ENCODE data around the gene SLC25A53.
"Not testable (repeated sequence)": the region's sequence is repeated elsewhere in the genome, so short reads cannot be mapped to it uniquely, and the experiment has no call there.

SLC25A53 gene

DNA sequence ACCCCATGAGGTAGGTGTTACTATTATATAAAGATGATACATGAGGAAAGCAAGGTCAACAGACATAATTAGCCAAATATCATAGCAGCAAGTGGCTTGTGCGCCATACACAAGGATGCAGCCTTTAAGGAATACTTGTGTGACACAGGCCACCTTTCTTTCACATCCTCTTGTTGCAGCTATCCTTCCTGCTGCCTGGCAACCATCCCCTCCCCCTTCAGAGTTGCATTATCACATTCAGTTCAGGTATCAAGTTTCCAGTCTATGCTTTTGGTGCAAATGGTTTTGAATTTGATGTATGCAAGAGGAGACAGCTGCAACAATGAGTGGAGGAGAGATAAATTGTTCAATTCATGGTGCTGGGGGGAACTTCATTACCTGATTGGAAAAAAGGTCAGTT is 38.0 kb downstream of the SLC25A53 start:
- no peaks in the 10 kb centered on the region for H3K27me3 ChIP-seq (ENCODE audit: control insufficient read depth, insufficient read depth, low read length)
- no peak overlapping the region for H3K4me3 ChIP-seq (ENCODE audit: low read length)
- H3K36me3 ChIP-seq (ENCODE audit: control insufficient read depth, insufficient read depth, low read length): no peaks in the 10 kb centered on the region
- no peak overlapping the region for H3K27ac ChIP-seq (ENCODE audit: low read depth, low read length)
- H3K4me1 ChIP-seq (ENCODE audit: control insufficient read depth, insufficient read depth, low read length): no peaks in the 10 kb centered on the region
- no peak overlapping the region for H3K9ac ChIP-seq (ENCODE audit: low read length)

DNA sequence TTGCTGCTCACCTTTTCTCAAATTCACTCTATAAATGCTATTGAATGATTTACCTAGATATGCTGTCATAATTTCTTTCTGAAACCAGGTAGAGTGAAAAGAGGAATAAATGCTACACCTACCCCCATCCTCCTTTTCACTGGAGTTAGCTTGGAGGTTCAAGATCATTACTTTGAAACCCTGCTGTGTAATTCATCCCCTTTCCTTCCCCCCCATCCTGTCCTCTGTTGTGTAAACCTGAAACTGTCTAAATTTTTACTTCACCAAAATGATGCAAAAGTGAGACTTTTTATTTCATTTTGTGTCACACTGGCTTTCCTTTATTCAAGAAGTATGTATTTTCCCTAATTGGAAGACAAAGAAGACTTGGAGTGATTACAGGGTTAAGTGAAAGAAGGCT is 39.0 kb downstream of the SLC25A53 start:
- H3K4me3 ChIP-seq (ENCODE audit: low read length): no peak overlapping the region
- H3K4me1 ChIP-seq (ENCODE audit: control insufficient read depth, insufficient read depth, low read length): no peaks in the 10 kb centered on the region
- H3K36me3 ChIP-seq (ENCODE audit: control insufficient read depth, insufficient read depth, low read length): no peaks in the 10 kb centered on the region
- no peak overlapping the region for H3K9ac ChIP-seq (ENCODE audit: low read length)
- H3K27me3 ChIP-seq (ENCODE audit: control insufficient read depth, insufficient read depth, low read length): no peaks in the 10 kb centered on the region
- no peak overlapping the region for H3K27ac ChIP-seq (ENCODE audit: low read depth, low read length)

DNA sequence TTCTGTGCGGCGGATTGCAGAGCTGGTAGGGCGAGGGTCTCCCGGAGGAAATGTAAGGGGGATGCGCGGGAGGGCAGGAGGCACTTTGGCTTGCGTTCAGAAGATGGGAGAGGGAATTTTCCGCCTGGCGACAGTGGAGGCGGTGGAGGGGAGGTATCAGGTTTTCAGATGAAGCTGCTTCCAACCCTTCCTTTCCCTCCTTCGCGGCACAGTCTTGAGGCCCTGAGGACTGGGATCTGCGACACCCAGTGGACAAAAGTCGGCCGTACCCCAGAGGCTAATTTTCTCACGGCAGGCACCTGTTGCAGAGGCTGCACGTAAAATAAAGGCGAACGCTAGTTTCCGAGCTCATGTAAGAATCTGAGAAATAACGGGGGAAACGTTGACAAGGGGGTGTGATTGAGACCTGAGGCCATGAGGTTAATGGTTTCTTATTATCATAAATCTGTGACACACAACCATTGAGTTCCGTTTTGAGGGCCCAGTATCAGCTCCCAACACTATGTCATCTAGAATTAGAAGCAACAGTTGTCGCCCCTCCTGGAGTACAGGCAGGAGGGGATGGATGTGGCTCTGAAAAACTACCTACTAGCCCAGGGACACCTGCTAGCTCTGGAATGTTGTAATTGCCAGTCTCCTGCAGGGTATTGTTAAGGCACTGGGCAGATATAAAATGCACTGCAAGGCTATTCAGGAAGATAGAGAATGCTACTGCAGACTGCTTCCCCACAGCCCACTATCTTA is 43.4 kb downstream of the SLC25A53 start:
- Histone ChIP-seq H3K27me3 (ENCODE audit: control insufficient read depth, insufficient read depth, low read length) (no peaks in the 10 kb centered on the region), H3K4me1 (ENCODE audit: control insufficient read depth, insufficient read depth, low read length) (no peaks in the 10 kb centered on the region), H3K4me3 (ENCODE audit: low read length) (peak overlapping the region; percentile 72), H3K27ac (ENCODE audit: low read depth, low read length) (peak overlapping the region; percentile 48), H3K36me3 (ENCODE audit: control insufficient read depth, insufficient read depth, low read length) (no peaks in the 10 kb centered on the region), H3K9ac (ENCODE audit: low read length) (no peak overlapping the region)

DNA sequence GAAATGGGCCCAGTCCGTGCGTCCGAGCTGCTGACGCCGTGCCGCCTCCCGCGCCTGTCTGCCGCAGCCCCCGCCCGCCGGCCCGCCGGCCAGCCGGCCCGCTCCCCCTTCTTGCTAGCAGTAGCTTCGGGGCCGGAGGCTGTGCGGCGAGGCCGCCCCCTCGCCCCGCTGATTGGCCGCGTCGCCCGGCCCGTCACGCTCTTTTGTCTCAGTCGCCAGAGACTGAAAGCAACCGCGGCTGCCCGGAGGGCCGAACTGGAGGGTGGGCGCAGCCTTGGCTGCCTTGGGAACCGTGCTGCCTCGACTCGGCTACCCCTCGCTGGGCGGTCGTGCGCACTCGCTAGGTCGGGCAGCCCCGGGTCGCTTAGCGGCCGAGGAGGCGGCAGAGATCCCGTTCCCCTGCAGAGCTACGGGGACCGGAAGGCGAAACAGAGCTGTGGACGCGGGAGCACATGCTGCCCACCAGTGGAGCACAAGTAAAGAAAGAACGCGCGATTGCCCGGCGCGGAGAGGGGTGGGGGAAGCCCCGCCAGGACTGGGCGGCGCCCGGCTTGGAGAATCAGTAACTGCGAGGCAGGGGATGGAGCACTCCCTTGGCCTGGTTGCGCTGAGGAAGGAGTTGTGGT is 44.4 kb downstream of the SLC25A53 start, which contains the start of gene ZCCHC18:
TSS of gene ZCCHC18 (plus strand) at position 198 of the 626 bp plus-strand sequence. CDS start 1,589 bp downstream, outside the sequence.
- H3K4me1 ChIP-seq (ENCODE audit: control insufficient read depth, insufficient read depth, low read length): no peaks in the 10 kb centered on the region
- no peaks in the 10 kb centered on the region for H3K36me3 ChIP-seq (ENCODE audit: control insufficient read depth, insufficient read depth, low read length)
- peak within 1 kb of the TSS; percentile 4 for H3K9ac ChIP-seq (ENCODE audit: low read length)
- peak within 1 kb of the TSS; percentile 72 for H3K4me3 ChIP-seq (ENCODE audit: low read length)
- H3K27ac ChIP-seq (ENCODE audit: low read depth, low read length): peak within 1 kb of the TSS; percentile 51
- no peaks in the 10 kb centered on the region for H3K27me3 ChIP-seq (ENCODE audit: control insufficient read depth, insufficient read depth, low read length)

DNA sequence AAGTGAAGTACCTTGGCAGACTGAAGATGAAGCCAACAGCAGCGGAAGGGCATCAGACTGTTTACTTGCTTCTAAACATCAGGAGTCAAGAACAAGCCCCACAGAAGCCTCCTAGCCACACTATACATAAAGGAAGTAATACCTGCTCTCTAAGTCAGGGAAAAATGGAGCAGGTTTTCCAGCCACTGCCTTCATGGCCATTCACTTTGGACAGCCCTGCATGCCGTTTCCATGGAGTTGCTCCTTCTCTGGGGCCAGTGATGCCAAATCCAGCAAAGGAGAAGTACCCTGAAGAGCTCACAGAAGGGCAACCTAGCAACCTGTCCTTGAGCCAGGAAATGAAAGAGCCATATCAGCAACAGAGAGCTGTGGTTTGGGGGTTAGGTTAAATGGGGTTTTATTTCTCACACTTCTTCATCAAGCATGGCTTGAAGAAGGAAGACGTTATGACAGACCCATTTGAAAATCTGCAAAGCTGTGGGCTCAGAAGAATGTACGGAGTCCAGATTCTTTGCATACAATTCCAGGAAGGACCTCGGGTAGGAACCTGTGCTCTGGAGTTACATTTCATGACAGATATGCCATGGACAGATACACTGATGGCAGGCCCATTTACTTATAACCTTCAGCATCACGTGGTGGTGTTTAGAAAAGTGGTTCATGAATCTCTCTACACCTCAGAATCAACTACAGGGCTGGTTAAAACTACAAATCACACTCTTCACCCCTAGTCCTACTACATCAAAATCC is 46.1 kb downstream of the SLC25A53 start:
- not testable (repeated sequence) for H3K4me1 ChIP-seq (ENCODE audit: control insufficient read depth, insufficient read depth, low read length); H3K27me3 ChIP-seq (ENCODE audit: control insufficient read depth, insufficient read depth, low read length); H3K4me3 ChIP-seq (ENCODE audit: low read length); H3K27ac ChIP-seq (ENCODE audit: low read depth, low read length); H3K9ac ChIP-seq (ENCODE audit: low read length); H3K36me3 ChIP-seq (ENCODE audit: control insufficient read depth, insufficient read depth, low read length)

DNA sequence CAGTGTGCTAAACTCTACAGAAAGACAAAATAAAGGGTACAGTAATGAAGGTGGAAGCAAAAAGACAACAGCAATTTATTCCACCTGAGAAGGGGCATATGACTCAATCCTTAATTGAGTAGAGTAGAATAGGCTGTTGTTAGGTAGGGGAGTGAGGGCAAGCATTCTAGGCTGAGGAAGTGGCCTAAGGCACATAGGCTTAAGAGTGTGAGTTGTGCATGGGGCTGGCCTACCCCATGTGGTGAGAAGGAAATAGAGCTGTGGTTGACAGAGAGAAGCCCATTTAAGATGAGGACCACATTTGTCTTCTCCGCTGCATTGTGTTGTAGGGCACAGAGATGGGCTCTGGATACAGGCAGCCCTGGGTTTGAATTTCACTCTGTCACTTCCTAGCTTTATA is 47.9 kb downstream of the SLC25A53 start:
- Histone ChIP-seq H3K4me3 (ENCODE audit: low read length) (no peak overlapping the region), H3K27ac (ENCODE audit: low read depth, low read length) (no peak overlapping the region), H3K4me1 (ENCODE audit: control insufficient read depth, insufficient read depth, low read length) (no peaks in the 10 kb centered on the region), H3K9ac (ENCODE audit: low read length) (no peak overlapping the region), H3K36me3 (ENCODE audit: control insufficient read depth, insufficient read depth, low read length) (no peaks in the 10 kb centered on the region), H3K27me3 (ENCODE audit: control insufficient read depth, insufficient read depth, low read length) (no peaks in the 10 kb centered on the region)

DNA sequence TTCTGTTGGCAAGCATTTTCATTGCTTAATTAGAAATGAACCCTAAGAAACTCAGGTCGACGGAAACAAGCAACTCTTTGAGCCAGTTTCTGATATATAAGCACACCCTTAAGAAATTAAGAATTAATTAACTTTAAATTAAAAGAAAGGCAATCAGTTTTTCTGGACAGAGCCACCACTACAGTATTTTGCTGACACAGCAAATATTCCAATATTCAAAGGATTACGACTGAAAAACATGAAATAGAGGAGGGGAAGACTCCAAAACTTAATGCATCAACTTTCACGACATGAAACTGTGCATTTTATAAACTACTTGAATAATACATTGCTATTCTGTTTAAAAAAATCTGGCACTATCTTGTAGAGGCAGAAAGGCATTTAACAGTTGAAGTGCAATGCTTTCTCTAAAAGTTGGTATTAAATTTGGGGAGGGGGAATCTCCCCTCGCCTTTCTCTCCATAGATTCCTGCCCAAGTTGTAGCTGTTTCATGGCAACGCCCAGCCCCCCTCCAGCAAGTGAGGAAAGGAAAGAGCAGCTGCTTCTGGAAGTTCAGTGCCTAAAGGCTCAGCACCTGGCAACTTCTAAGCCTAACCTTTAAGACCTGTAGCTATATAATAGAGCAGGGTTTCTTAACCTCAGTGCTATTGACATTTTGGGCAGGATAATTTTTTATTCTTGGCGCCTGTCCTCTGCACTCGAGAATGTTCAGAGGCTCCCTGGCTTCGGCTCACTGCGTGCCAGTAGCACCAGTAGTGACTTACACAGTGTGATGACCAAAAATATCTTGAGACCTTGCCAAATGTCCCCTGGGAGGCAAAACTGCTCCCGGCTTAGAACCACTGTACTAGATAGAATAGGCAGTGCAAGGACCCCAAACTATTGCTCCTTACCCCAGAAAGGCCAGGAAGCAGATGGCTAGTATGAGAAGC is 51.2 kb downstream of the SLC25A53 start:
- H3K9ac ChIP-seq (ENCODE audit: low read length): no peak overlapping the region
- no peak overlapping the region for H3K27ac ChIP-seq (ENCODE audit: low read depth, low read length)
- H3K36me3 ChIP-seq (ENCODE audit: control insufficient read depth, insufficient read depth, low read length): no peaks in the 10 kb centered on the region
- no peaks in the 10 kb centered on the region for H3K27me3 ChIP-seq (ENCODE audit: control insufficient read depth, insufficient read depth, low read length)
- no peaks in the 10 kb centered on the region for H3K4me1 ChIP-seq (ENCODE audit: control insufficient read depth, insufficient read depth, low read length)
- no peak overlapping the region for H3K4me3 ChIP-seq (ENCODE audit: low read length)

DNA sequence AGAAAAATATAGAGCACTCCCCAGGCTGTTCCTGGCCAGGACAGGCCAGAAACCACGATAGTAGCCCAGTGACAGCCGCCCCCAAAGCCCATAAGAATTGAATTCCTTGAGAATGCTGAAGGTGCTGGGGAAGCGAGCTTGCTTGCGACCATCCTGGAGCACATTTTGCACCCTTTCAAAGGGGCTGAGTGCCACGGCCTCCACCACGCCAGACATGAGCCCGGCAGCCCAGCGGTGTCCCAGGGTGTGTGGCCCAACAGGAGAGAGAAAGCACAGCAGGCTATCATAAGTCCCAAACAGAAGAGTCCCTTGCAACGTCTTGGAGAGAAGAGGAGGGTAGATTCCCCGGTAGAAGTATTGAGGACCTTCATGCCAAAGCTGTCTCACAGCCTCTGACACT is 52.1 kb downstream of the SLC25A53 start:
- Histone ChIP-seq H3K9ac (ENCODE audit: low read length) (no peak overlapping the region), H3K4me3 (ENCODE audit: low read length) (no peak overlapping the region), H3K4me1 (ENCODE audit: control insufficient read depth, insufficient read depth, low read length) (no peaks in the 10 kb centered on the region), H3K36me3 (ENCODE audit: control insufficient read depth, insufficient read depth, low read length) (no peaks in the 10 kb centered on the region), H3K27ac (ENCODE audit: low read depth, low read length) (no peak overlapping the region), H3K27me3 (ENCODE audit: control insufficient read depth, insufficient read depth, low read length) (no peaks in the 10 kb centered on the region)

DNA sequence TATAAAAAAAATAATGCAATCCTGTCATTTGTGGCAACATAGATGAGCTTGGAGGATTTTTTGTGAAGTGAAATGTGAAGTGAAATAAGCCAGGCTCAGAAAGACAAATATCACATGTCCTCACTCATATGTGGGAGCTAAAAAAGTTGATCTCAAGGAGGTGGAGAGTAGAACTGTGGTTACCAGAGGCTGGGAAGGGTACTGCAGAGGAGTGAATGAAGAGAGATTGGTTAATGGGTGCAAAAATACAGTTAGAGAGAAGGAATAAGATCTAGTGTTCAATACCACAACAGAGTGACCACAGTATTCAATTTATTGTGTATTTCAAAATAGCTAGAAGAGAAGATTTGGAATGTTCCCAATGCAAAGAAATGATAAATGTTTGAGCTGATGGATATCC is 57.9 kb downstream of the SLC25A53 start:
- Histone ChIP-seq H3K27me3 (ENCODE audit: control insufficient read depth, insufficient read depth, low read length) (no peaks in the 10 kb centered on the region), H3K27ac (ENCODE audit: low read depth, low read length) (no peak overlapping the region), H3K9ac (ENCODE audit: low read length) (no peak overlapping the region), H3K4me1 (ENCODE audit: control insufficient read depth, insufficient read depth, low read length) (no peaks in the 10 kb centered on the region), H3K4me3 (ENCODE audit: low read length) (no peak overlapping the region), H3K36me3 (ENCODE audit: control insufficient read depth, insufficient read depth, low read length) (no peaks in the 10 kb centered on the region)

DNA sequence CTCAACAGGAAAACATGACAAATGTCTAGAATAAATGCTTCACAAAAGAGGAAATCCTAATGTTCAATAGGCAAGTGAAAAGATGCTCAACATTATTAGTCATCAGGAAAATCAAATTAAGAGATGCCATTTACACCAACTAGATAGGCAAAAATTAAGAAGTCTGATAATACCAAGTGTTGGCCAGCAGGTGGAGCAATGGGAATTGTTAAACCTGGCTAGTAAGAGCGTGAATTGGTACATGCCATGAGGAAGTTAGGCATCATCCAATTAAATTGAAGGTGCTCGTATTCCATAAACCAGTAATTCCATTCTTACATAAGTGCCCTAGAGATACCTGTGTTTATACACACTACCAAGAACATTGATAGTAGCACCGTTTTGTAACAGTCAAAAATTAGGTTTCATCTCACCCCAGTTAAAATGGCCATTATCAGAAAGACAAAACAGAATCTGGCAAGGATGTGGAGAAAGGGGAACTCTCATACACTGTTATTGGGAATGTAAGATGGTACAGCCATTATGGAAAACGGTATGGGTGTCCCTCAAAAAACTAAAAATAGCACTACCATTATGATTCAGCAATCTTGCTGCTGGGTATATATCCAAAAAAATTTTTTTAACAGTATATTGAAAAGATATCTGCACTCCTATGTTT is 58.5 kb downstream of the SLC25A53 start:
- no peak overlapping the region for H3K9ac ChIP-seq (ENCODE audit: low read length)
- H3K27ac ChIP-seq (ENCODE audit: low read depth, low read length): no peak overlapping the region
- H3K4me3 ChIP-seq (ENCODE audit: low read length): no peak overlapping the region
- no peaks in the 10 kb centered on the region for H3K4me1 ChIP-seq (ENCODE audit: control insufficient read depth, insufficient read depth, low read length)
- H3K36me3 ChIP-seq (ENCODE audit: control insufficient read depth, insufficient read depth, low read length): no peaks in the 10 kb centered on the region
- no peaks in the 10 kb centered on the region for H3K27me3 ChIP-seq (ENCODE audit: control insufficient read depth, insufficient read depth, low read length)

DNA sequence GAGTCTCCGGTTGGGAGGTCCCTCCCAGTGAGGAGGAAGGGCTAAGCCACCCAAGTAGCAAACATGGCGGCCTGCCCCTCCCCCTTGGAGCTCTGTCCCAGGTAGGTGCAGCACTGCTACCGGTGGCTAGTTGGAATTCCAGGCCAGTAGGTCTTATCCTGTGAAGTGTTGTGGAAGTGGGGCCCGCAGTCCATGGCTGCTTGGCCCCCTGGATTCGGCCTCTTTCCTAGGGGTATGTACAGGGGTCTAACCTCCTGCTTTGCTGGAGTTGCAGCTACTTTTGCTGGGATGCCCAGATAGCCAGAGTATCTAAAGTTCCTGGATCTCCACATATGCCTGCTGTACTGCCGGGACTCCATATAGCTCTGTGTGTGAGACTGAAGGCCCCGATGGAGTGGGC is 70.9 kb downstream of the SLC25A53 start:
- H3K36me3 ChIP-seq (ENCODE audit: control insufficient read depth, insufficient read depth, low read length): no peaks in the 10 kb centered on the region
- no peaks in the 10 kb centered on the region for H3K27me3 ChIP-seq (ENCODE audit: control insufficient read depth, insufficient read depth, low read length)
- H3K9ac ChIP-seq (ENCODE audit: low read length): no peak overlapping the region
- no peak overlapping the region for H3K27ac ChIP-seq (ENCODE audit: low read depth, low read length)
- no peak overlapping the region for H3K4me3 ChIP-seq (ENCODE audit: low read length)
- no peaks in the 10 kb centered on the region for H3K4me1 ChIP-seq (ENCODE audit: control insufficient read depth, insufficient read depth, low read length)

Data from rectal smooth muscle tissue (tissue), 1 donor.